H54 (cell line): Measurements from ENCODE around the gene ITM2C.

ENCODE experiments used
- DNase-seq: peaks from one replicate; pipeline ENCODE4 v3.0.0; 2011; ENCODE audit warnings: low spot score, mixed read lengths; ENCODE audit not compliant: insufficient read length
- FAIRE-seq: peaks from 3 replicates; lab custom pipeline; 2011; peaks lifted over from hg19 to GRCh38; lab: Jason Lieb, UNC
- POLR2A ChIP-seq: IDR thresholded peaks from 2 replicates; pipeline ENCODE4 v1.6.1; 2011; ENCODE audit warnings: low read depth, mild to moderate bottlenecking, low read length

ITM2C gene

GRCh38 chr2:230830428-230830827, 34.3 kb upstream of the ITM2C start:
- TF ChIP-seq POLR2A, result no peak
- no peak for FAIRE-seq
- no peak for DNase-seq

GRCh38 chr2:230840301-230840700, 24.4 kb upstream of the ITM2C start:
- TF ChIP-seq POLR2A, result no peak
- FAIRE-seq (no peak), DNase-seq (no peak)

GRCh38 chr2:230842473-230842872, 22.3 kb upstream of the ITM2C start:
- DNase-seq, result no peak
- TF ChIP-seq POLR2A, result no peak
- no peak for FAIRE-seq

- no peak for TF ChIP-seq POLR2A
- FAIRE-seq (no peak), DNase-seq (no peak)
These were observed 21.6 kb upstream of the ITM2C start for GRCh38 chr2:230843132-230843531.

- DNase-seq, result no peak
- FAIRE-seq, result no peak
These were observed 18.4 kb upstream of the ITM2C start for GRCh38 chr2:230846360-230846759.

GRCh38 chr2:230847883-230848388, 16.8 kb upstream of the ITM2C start:
- peak; percentile 75 for FAIRE-seq
- peak; percentile 87 for DNase-seq
- no peak for TF ChIP-seq POLR2A

More at GRCh38 chr2:230846360-230846759, 18.4 kb upstream of the ITM2C start:
- no peak for TF ChIP-seq POLR2A

- DNase-seq (peak; percentile 63), FAIRE-seq (no peak)
These were observed 14.9 kb upstream of the ITM2C start for GRCh38 chr2:230849633-230850357.

GRCh38 chr2:230850358-230850658, 14.4 kb upstream of the ITM2C start:
- no peak for FAIRE-seq
- DNase-seq, result no peak
- TF ChIP-seq POLR2A, result no peak

More at GRCh38 chr2:230849633-230850357, 14.9 kb upstream of the ITM2C start:
- no peak for TF ChIP-seq POLR2A

- no peak for FAIRE-seq
- no peak for DNase-seq
- no peak for TF ChIP-seq POLR2A
These were observed 12.6 kb upstream of the ITM2C start for GRCh38 chr2:230852113-230852512.

- no peak for FAIRE-seq
- DNase-seq, result no peak
- no peak for TF ChIP-seq POLR2A
These were observed 3.0 kb upstream of the ITM2C start for GRCh38 chr2:230861552-230862255.

GRCh38 chr2:230862292-230862691, 2.5 kb upstream of the ITM2C start:
- FAIRE-seq (no peak), DNase-seq (no peak)
- TF ChIP-seq POLR2A, result no peak

- no peak for DNase-seq
- FAIRE-seq, result no peak
- no peak for TF ChIP-seq POLR2A
These were observed 1.7 kb upstream of the ITM2C start for GRCh38 chr2:230863031-230863430.

- no peak for FAIRE-seq
- DNase-seq, result no peak
These were observed 1.2 kb upstream of the ITM2C start for GRCh38 chr2:230863442-230864121.

GRCh38 chr2:230864122-230864604, 579 bp upstream of the ITM2C start:
- no peak for DNase-seq
- FAIRE-seq, result no peak
- no peak for TF ChIP-seq POLR2A

More at GRCh38 chr2:230863442-230864121, 1.2 kb upstream of the ITM2C start:
- TF ChIP-seq POLR2A, result no peak
